GM19467 (cell line): Measurements from ENCODE around the gene HPN.
"Not testable (repeated sequence)": the region's sequence is repeated elsewhere in the genome, so short reads cannot be mapped to it uniquely, and the experiment has no call there.

Source experiments
- ATAC-seq: cut with Tn5 transposase; IDR thresholded peaks from one replicate; pipeline ENCODE4 v1.9.1; 2021; ENCODE audit warnings: mild to moderate bottlenecking, moderate library complexity; ENCODE audit not compliant: unreplicated experiment

The HPN gene

DNA sequence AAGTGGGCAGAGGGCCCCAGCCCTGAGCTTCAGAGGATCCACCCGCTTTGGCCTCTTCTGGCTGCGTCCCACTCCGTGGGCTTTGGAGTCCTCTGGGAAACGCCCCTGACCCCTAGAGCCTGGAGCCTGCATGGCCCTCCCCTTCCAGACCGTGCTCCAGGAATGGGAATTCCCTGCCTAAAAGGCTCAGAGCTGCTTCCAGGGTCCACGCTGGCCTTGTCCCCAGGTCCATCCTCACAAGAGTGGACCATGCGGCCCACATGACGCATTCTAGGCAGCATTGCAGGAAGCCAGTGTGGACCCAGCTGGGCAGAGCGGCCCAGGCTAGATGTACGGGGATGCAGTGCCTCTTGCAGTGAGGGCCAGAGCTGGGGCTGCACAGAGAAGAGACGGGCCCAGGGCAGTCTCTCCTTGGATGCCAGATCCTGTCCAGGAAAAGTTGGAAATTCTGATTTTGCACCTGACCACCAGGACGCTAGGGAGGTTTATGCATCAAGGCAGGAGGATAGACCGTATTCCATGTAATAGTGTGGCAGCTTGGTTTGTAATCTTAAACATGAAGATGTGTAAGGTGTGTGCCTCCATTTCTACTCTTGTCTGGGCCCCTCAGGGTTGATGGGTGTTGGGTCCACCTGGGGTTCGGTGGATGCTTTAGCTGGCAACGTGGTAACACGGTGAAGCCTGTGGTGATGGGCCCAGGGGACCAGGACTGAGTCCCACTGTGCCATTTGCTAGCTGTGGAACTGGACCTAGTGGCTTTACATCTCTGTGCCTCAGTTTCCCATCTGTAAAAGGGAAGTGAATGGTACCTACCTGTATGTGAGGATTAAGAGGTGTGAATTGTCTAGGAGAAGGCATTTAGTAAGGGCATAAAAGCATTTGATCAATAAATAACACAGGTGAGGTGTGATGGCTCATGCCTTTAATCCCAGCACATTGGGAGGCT, 59.3 kb downstream of the HPN start:
- ATAC-seq: no peak

GRCh38 chr19:35101949-35102348, 60.4 kb downstream of the HPN start:
- not testable (repeated sequence) for ATAC-seq

DNA sequence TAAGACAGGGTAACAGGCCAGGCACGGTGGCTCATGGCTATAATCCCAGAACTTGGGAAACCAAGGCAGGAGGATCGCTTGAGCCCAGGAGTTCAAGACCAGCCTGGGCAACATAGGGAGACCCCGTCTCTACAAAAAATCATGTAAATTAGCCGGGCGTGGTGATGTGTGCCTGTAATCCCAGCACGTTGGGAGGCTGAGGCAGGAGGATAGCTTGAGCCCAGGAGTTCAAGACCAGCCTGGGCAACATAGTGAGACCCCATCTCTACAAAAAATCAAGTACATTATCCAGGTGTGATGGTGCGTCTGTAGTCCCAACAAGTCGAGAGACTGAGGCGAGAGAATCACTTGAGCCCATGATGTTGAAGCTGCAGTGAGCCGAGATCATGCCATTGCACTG, 62.1 kb downstream of the HPN start:
- not testable (repeated sequence) for ATAC-seq

DNA sequence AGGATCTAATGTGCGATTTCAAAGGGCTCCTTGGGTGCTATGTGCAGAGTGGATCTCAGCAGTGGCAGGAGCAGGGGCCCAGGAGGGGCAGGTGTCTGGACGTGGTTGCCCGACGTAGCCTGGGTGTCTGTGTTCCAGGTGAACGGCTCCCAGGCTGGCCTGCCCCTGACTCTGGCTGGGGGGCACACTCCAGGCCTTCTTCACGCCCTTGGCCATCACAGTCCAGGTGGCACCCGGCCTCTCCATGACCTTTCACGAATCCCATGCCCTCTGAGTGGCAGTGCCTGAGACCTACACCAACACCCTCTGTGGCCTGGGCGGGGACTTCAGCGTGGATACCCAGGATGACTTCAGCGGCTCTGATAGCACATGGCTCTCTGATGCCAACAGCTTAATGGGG, 62.8 kb downstream of the HPN start:
- ATAC-seq: no peak

DNA sequence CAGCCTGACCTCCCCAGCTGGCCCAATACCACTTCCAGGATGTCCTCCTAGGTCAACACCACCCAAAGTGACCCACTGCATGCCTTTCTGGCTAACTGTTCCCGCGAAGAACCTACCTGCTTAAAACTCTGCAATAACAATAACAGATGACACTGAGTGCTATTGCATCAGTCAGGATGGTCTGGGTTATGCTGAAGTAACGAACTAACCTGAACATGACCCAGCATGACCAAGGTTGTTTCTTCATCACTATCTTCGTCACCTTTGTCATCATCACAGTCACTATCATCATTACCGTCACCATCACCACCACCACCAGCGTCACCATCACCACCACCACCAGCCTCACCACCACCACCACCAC, 63.5 kb downstream of the HPN start:
- no peak for ATAC-seq

GRCh38 chr19:35105411-35106290, 64.1 kb downstream of the HPN start:
- ATAC-seq: no peak

DNA sequence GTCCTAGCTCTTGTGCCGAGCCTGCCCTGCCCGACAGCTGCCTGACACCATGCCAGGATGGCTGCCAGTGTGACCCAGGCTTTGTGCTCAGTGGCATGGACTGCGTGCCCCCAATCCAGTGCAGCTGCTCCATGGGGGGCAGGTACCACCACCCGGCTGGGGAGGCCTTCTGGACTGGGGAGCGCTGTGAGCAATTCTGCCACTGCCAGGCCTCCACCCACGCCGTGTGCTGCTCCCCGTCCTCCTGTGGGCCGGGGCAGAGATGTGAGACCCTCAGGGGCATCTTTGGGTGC, 64.7 kb downstream of the HPN start:
- ATAC-seq: no peak

GRCh38 chr19:35106898-35107541, 65.5 kb downstream of the HPN start:
- no peak for ATAC-seq

DNA sequence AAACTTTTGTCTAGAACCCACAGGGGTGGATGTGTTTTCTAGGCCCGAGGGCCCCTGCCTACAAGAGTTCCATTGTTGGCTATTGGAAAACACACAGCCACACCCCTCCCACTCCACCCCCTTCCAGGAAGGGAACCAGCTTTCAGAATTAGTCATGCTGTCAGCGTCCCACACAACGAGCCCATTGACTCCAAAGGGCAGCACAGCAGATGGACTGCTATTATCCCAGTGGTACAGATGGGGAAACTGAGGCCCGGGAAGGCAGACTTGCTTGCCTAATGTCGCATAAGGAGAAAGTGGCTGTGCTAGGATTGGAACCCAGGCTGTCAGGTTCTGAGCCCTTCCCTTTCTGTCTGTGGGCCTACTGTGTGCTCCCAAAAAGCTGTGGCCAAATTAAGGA, 66.0 kb downstream of the HPN start:
- no peak for ATAC-seq

- no peak for ATAC-seq
These were observed 67.2 kb downstream of the HPN start for GRCh38 chr19:35108730-35109129.

DNA sequence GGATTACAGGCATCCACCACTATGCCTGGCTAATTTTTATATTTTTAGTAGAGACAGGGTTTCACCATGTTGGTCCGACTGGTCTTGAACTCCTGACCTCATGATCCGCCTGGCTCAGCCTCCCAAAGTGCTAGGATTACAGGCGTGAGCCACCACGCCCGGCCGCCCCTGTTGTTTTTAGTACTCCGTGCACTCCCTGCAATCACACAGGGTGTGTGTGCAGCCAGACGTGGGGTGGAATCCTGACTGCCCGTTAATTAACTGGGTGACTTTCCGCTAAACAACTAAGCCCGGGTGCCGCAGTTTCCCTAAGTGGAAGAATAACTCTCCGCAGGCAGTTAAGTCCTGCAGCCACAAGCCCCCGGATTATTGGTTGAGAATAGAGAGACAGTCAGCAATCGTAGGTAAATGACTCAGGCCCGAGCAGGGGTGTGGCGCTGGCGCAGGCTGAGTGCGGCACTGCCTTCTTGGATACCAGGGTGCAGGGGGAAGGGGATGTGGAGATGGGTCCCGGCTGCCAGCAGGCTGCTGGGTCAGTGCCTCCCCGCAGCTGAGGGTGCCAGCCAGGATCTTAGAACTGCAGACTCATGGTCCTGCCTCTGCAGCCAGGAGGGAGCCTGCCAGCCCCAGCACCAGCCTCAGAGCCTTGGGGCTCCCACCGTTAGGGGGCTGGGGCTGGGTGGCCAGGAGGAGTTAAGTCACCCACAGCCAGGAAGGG, 68.0 kb downstream of the HPN start:
- ATAC-seq: no peak

GRCh38 chr19:35110974-35111373, 69.5 kb downstream of the HPN start:
- ATAC-seq: no peak

- no peak for ATAC-seq
These were observed 71.6 kb downstream of the HPN start for GRCh38 chr19:35112995-35113688.

GRCh38 chr19:35114353-35115176, 73.0 kb downstream of the HPN start:
- no peak for ATAC-seq

DNA sequence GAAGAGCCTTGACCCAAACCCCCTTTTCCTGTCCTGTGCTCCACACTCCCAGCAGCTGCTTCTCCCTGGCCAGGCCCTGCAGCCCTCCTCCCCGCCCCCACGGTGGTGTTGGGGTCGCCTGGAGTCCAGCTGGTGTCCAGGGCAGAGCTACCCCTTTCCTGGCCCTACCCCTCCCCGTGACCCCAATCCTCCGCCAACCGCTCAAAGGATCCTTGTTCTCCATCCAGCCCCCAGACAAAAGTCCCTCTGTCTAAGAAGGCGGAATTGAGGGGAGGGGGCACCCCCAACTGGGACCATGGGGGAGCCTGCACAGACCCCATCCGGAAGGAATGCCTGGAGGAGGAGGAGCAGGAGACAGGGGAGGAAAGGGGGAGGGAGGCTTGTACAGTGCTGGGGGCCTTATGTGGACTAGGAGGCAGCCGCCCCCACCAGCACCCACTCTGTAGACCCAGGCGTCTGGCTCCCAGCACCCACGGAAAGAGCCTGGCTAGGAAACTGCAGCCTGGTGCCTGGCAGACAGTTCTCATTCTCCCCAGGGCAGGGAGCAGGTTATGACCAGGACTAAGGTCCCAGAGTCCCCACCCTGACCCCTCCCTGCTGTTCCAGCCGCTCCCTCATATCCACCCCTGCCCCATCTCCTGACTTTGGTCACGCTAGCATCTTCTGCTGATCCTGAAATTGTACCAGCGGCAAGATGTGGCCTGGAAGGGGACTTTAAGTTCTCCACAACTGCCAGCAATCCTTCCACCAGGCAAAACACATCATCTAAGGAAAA, 73.8 kb downstream of the HPN start, which contains the start of gene FXYD3:
TSS of gene FXYD3 (plus strand) at position 647 of the 775 bp plus-strand sequence. CDS start 3,554 bp downstream, outside the sequence.
- ATAC-seq: no peak
